NCI-H345 treated with DMSO at 0.1 percent for 48 hours (cell line): ENCODE data around the gene ADCY9.
"Not testable (repeated sequence)": the region's sequence is repeated elsewhere in the genome, so short reads cannot be mapped to it uniquely, and the experiment has no call there.

Experiments used
- DNase-seq: peaks from one replicate; lab custom pipeline; 2025; ENCODE audit not compliant: unreplicated experiment; lab: John Stamatoyannopoulos, UW

The ADCY9 gene

GRCh38 chr16:3954411-3954921 is 161.8 kb downstream of the ADCY9 start:
- peak; percentile 19 for DNase-seq

GRCh38 chr16:3953728-3954410 is 162.4 kb downstream of the ADCY9 start:
- DNase-seq: no peak

GRCh38 chr16:3952737-3953131 is 163.5 kb downstream of the ADCY9 start:
- no peak for DNase-seq

- peak; percentile 41 for DNase-seq
Observed at GRCh38 chr16:3951861-3952736, 164.1 kb downstream of the ADCY9 start.

GRCh38 chr16:3951380-3951779 is 164.9 kb downstream of the ADCY9 start:
- not testable (repeated sequence) for DNase-seq

GRCh38 chr16:3950343-3951193 is 165.7 kb downstream of the ADCY9 start:
- DNase-seq: no peak

- no peak for DNase-seq
Observed at GRCh38 chr16:3949946-3950342, 166.3 kb downstream of the ADCY9 start.

GRCh38 chr16:3949287-3949686 is 167.0 kb downstream of the ADCY9 start:
- no peak for DNase-seq

GRCh38 chr16:3948378-3948995 is 167.8 kb downstream of the ADCY9 start:
- no peak for DNase-seq

GRCh38 chr16:3946604-3947180 is 169.6 kb downstream of the ADCY9 start:
- no peak for DNase-seq

GRCh38 chr16:3945751-3946603 is 170.3 kb downstream of the ADCY9 start:
- DNase-seq: no peak

GRCh38 chr16:3944457-3944856 is 171.8 kb downstream of the ADCY9 start:
- not testable (repeated sequence) for DNase-seq

- DNase-seq: not testable (repeated sequence)
Observed at GRCh38 chr16:3942146-3942545, 174.1 kb downstream of the ADCY9 start.

GRCh38 chr16:3938843-3939624 is 177.2 kb downstream of the ADCY9 start:
- no peak for DNase-seq

- DNase-seq: no peak
Observed at GRCh38 chr16:3938471-3938842, 177.8 kb downstream of the ADCY9 start.

GRCh38 chr16:3937066-3937875 is 179.0 kb downstream of the ADCY9 start:
- no peak for DNase-seq

- no peak for DNase-seq
Observed at GRCh38 chr16:3935921-3936320, 180.3 kb downstream of the ADCY9 start.
